Lower lobe of right lung (tissue), 2 donors: ENCODE results near the gene TEC. TPM values are rescaled to one million over a fixed set of nuclear protein-coding genes. Genes with fewer than 3 reads are reported as not detected.

Experiments
- ATAC-seq, 2 donors: fragments of 200-7000 bp; cut with Tn5 transposase; one replicate each; pipeline ENCODE4 v1.9.1; 2020 to 2022; ENCODE audit warnings: mild to moderate bottlenecking in 2 of 2, moderate library complexity in 2 of 2
- DNase-seq: peaks from one replicate; pipeline ENCODE4 v3.0.0-alpha.2; 2020
- H3K27ac ChIP-seq: fragments of 200-600 bp; one replicate; pipeline ENCODE4 v1.8.0; 2022
- H3K27me3 ChIP-seq: fragments of 200-600 bp; one replicate; pipeline ENCODE4 v1.8.0; 2022; ENCODE audit warnings: low read depth
- H3K36me3 ChIP-seq: fragments of 200-600 bp; one replicate; pipeline ENCODE4 v1.8.0; 2022; ENCODE audit warnings: mild to moderate bottlenecking
- H3K4me1 ChIP-seq: fragments of 200-600 bp; one replicate; pipeline ENCODE4 v1.8.0; 2022
- H3K4me3 ChIP-seq: fragments of 200-600 bp; one replicate; pipeline ENCODE4 v1.8.0; 2022; ENCODE audit warnings: mild to moderate bottlenecking
- H3K9me3 ChIP-seq: fragments of 200-600 bp; one replicate; pipeline ENCODE4 v1.8.0; 2022
- CTCF ChIP-seq: fragments of 200-600 bp; IDR thresholded peaks from one replicate; pipeline ENCODE4 v1.8.0; 2022; ENCODE audit warnings: antibody characterized with exemption, mild to moderate bottlenecking
- intact Hi-C: fragments of 100-400 bp; cut with DNase I; formaldehyde crosslinking; loops from one replicate; pipeline ENCODE4 v1.11.0; 2022
- total RNA-seq: library from RNA; stranded (reverse); fragmentation: NEBNext Ultra II Directional; extraction: Animal tissue kit (Norgen Biotek cat#: 25700); gene quantifications from one replicate; pipeline ENCODE4 v1.2.1, GENCODE V29; 2021
- donor health status: DM: no; HTN: yes; CAD: no; lungs with severe emphysema.

TEC gene
- total RNA-seq, 1 donor from 2014 or later, result 7.4 TPM

- DNase-seq, result no peak
- Histone ChIP-seq H3K4me1 (no peaks in the 10 kb centered on the region), H3K4me3 (no peak overlapping the region), H3K36me3 (no peaks in the 10 kb centered on the region), H3K9me3 (no peaks in the 10 kb centered on the region), H3K27ac (no peak overlapping the region), H3K27me3 (no peaks in the 10 kb centered on the region)
- intact Hi-C loops, result no loop called here
- ATAC-seq, result no peak
- no peak for TF ChIP-seq CTCF
Measured at GRCh38 chr4:48203819-48204218, 65.8 kb downstream of the TEC start.

DNA sequence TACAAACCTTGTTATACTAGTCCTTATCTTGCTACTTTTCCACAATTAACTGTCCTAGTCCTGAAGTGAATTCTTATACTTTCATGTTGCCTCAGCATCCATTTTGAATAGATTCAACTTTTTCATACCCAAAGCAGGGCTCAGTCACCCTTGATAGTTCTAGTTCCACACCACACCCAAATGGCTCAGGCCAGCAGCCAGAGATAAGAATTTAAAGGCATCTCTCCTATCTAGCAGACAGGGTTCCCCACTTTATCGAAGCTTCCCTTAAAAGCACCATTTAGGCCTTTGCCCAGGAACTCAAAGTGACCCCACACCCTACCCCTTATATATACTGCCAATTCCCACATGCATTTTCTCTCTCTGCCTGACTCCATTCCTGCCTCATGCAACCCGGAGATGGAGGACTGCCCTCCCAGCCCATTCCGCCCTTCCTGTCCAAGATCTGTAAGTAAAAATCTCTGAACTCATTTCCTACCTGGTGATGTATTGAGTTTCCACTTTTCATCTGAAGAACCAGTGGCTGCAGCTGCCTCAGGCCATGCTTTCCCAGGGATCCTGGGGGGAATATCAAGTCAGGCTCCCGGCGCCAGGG lies 71.9 kb downstream of the TEC start:
- ATAC-seq (no peak), DNase-seq (no peak)
- Histone ChIP-seq H3K4me1 (no peaks in the 10 kb centered on the region), H3K27ac (no peak overlapping the region), H3K27me3 (no peaks in the 10 kb centered on the region), H3K9me3 (no peaks in the 10 kb centered on the region), H3K4me3 (no peak overlapping the region), H3K36me3 (no peaks in the 10 kb centered on the region)
- TF ChIP-seq CTCF, result no peak
- intact Hi-C loops, result no loop called here

DNA sequence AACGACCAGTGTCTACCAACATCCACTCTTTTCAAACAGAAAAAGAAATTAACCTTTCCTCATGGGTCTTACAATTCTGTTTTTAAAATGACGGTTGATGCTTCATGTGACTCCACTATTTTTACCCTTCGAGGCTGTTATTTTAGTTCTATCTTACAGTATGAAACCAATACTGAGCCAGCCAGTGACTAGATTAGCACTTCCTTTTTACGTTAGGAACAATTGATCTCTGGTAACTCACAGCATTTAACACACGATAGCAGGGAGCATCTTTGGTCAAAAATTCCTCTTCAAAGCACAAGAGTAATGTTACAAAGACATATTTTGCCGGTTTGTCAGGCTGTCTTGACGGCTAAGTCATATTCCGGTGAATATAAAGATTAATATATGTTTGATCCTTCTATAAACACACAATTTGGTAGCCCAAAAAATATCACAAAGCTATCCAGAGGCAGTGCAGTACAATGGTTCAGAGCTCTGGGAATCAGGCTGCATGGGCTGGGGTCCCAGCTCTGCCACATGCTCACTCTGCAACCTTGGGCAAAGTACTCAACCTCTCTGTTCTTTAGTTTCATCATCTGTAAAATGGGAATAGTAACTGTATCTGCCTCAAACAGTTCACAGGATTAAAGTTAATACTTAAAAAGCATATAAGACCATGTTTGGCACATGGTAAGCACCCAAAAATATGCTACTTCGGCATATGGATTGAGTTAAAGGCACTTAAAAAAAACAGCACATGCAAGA lies 72.7 kb downstream of the TEC start:
- intact Hi-C loops, result no loop called here
- H3K27me3 ChIP-seq, result no peaks in the 10 kb centered on the region
- H3K4me3 ChIP-seq, result no peak overlapping the region
- no peak overlapping the region for H3K27ac ChIP-seq
- TF ChIP-seq CTCF, result no peak
- ATAC-seq (no peak), DNase-seq (no peak)
- H3K36me3 ChIP-seq, result no peaks in the 10 kb centered on the region
- no peaks in the 10 kb centered on the region for H3K9me3 ChIP-seq
- no peaks in the 10 kb centered on the region for H3K4me1 ChIP-seq

GRCh38 chr4:48195853-48196252 lies 73.8 kb downstream of the TEC start:
- H3K4me3 ChIP-seq, result no peak overlapping the region
- intact Hi-C loops, result no loop called here
- no peaks in the 10 kb centered on the region for H3K4me1 ChIP-seq
- TF ChIP-seq CTCF, result no peak
- no peaks in the 10 kb centered on the region for H3K36me3 ChIP-seq
- ATAC-seq (no peak), DNase-seq (no peak)
- H3K27me3 ChIP-seq, result no peaks in the 10 kb centered on the region
- no peaks in the 10 kb centered on the region for H3K9me3 ChIP-seq
- no peak overlapping the region for H3K27ac ChIP-seq

GRCh38 chr4:48195374-48195773 lies 74.3 kb downstream of the TEC start:
- Histone ChIP-seq H3K27ac (no peak overlapping the region), H3K9me3 (no peaks in the 10 kb centered on the region), H3K4me1 (no peaks in the 10 kb centered on the region), H3K36me3 (no peaks in the 10 kb centered on the region), H3K4me3 (no peak overlapping the region), H3K27me3 (no peaks in the 10 kb centered on the region)
- ATAC-seq (peak; percentile 67 to 75), DNase-seq (no peak)
- TF ChIP-seq CTCF, result no peak
- intact Hi-C loops, result no loop called here
